Measurements from ENCODE around the gene VPS36.

DNA sequence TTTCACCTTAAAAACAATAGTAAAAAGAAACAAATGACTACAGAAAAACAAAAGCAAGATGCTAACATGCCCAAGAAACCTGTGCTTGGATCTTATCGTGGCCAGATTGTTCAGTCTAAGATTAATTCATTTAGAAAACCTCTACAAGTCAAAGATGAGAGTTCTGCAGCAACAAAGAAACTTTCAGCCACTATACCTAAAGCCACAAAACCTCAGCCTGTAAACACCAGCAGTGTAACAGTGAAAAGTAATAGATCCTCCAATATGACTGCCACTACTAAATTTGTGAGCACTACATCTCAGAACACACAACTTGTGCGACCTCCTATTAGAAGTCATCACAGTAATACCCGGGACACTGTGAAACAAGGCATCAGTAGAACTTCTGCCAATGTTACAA, 10.8 kb upstream of the VPS36 start:
- no peak for TF ChIP-seq GATA2 (IDR thresholded peaks at IDR 0.05; ENCODE audit: low read depth, low read length)
- TF ChIP-seq GATA3 (IDR thresholded peaks at IDR 0.05; ENCODE audit: low read depth, low read length), result no peak

All from SH-SY5Y (cell line).